Neural cell (in vitro differentiated cells): ENCODE results near the gene SDF4. TPM values are rescaled to one million over a fixed set of nuclear protein-coding genes. Genes with fewer than 3 reads are reported as not detected.

ENCODE experiments used
- H2AFZ ChIP-seq: fragments of 200-600, 300-800 bp; sonication (generic), shearing (Covaris generic); 2 replicates; pipeline ENCODE4 v1.6.0; 2014; ENCODE audit warnings: low read depth, mild to moderate bottlenecking, antibody characterized with exemption, low read length, moderate library complexity
- H3F3A ChIP-seq: fragments of 200-600 bp; shearing (Covaris generic); 2 replicates; pipeline ENCODE4 v1.6.1; 2016; ENCODE audit warnings: mild to moderate bottlenecking, moderate library complexity, mixed read lengths, antibody characterized with exemption, low read length; ENCODE audit not compliant: insufficient read depth, poor library complexity, severe bottlenecking
- H3K27ac ChIP-seq: fragments of 200-600, 300-800 bp; sonication (generic), shearing (Covaris generic); 2 replicates; pipeline ENCODE4 v1.5.1; 2014; ENCODE audit warnings: mild to moderate bottlenecking, low read length, moderate library complexity
- H3K27me3 ChIP-seq: fragments of 300-800, 200-600 bp; sonication (generic), shearing (Covaris generic); 2 replicates; pipeline ENCODE4 v1.6.0; 2014; ENCODE audit warnings: mild to moderate bottlenecking, low read depth, low read length, moderate library complexity; ENCODE audit not compliant: insufficient read depth
- H3K36me3 ChIP-seq: fragments of 300-800, 200-600 bp; sonication (generic), shearing (Covaris generic); 2 replicates; pipeline ENCODE4 v1.5.1; 2014; ENCODE audit warnings: mild to moderate bottlenecking, antibody characterized with exemption, low read length, moderate library complexity; ENCODE audit not compliant: insufficient read depth
- H3K4me2 ChIP-seq: fragments of 300-800, 200-600 bp; sonication (generic), shearing (Covaris generic); 2 replicates; pipeline ENCODE4 v1.6.0; 2014; ENCODE audit warnings: mild to moderate bottlenecking, low read length
- H3K4me3 ChIP-seq: fragments of 300-800, 200-600 bp; sonication (generic), shearing (Covaris generic); 2 replicates; pipeline ENCODE4 v1.5.1; 2014; ENCODE audit warnings: mild to moderate bottlenecking, low read length, moderate library complexity
- H3K79me2 ChIP-seq: fragments of 200-600 bp; shearing (Covaris generic); replicated peaks from 2 replicates; pipeline ENCODE4 v1.6.0; 2014; ENCODE audit warnings: mild to moderate bottlenecking, low read length, moderate library complexity; ENCODE audit not compliant: insufficient read depth
- H3K9ac ChIP-seq: fragments of 300-800, 200-600 bp; sonication (generic), shearing (Covaris generic); 2 replicates; pipeline ENCODE4 v1.6.1; 2016; ENCODE audit warnings: mild to moderate bottlenecking, low read length, mixed read lengths
- H3K9me2 ChIP-seq: fragments of 200-600 bp; shearing (Covaris generic); 2 replicates; pipeline ENCODE4 v1.6.1; 2016; ENCODE audit warnings: mild to moderate bottlenecking, low read length, mixed read lengths; ENCODE audit not compliant: insufficient read depth
- H3K9me3 ChIP-seq: fragments of 200-600, 300-800 bp; sonication (generic), shearing (Covaris generic); 2 replicates; pipeline ENCODE4 v1.6.1; 2016; ENCODE audit warnings: mild to moderate bottlenecking, mixed run types, low read length, moderate library complexity, mixed read lengths
- H4K20me1 ChIP-seq: fragments of 200-600 bp; shearing (Covaris generic); 2 replicates; pipeline ENCODE4 v1.6.1; 2016; ENCODE audit warnings: mild to moderate bottlenecking, mixed run types; ENCODE audit not compliant: insufficient read depth
- EP300 ChIP-seq: fragments of 450-650 bp; conservative IDR thresholded peaks from 2 replicates; pipeline ENCODE4 v1.6.1; 2014; ENCODE audit warnings: antibody characterized with exemption, mild to moderate bottlenecking, moderate library complexity; ENCODE audit not compliant: poor library complexity, severe bottlenecking
- EZH2 ChIP-seq: fragments of 200-600, 300-800 bp; shearing (Covaris generic), sonication (generic); IDR thresholded peaks from 2 replicates; pipeline ENCODE4 v1.6.1; 2014; ENCODE audit warnings: antibody characterized with exemption, low read length, borderline replicate concordance, mild to moderate bottlenecking; ENCODE audit not compliant: insufficient read depth, poor library complexity, severe bottlenecking
- MXI1 ChIP-seq: fragments of 450-650 bp; conservative IDR thresholded peaks from 2 replicates; pipeline ENCODE4 v1.6.1; 2014; ENCODE audit warnings: antibody characterized with exemption, mild to moderate bottlenecking; ENCODE audit not compliant: poor library complexity, severe bottlenecking
- POLR2AphosphoS5 ChIP-seq: IDR thresholded peaks from 2 replicates; pipeline ENCODE4 v1.6.1; 2012
- RAD21 ChIP-seq: fragments of 450-650 bp; conservative IDR thresholded peaks from 2 replicates; pipeline ENCODE4 v1.6.1; 2014; ENCODE audit warnings: antibody characterized with exemption, mild to moderate bottlenecking, moderate library complexity
- SMC3 ChIP-seq: fragments of 450-650 bp; conservative IDR thresholded peaks from 2 replicates; pipeline ENCODE4 v1.6.1; 2014; ENCODE audit warnings: antibody characterized with exemption, mild to moderate bottlenecking, moderate library complexity; ENCODE audit not compliant: poor library complexity
- TAF1 ChIP-seq: IDR thresholded peaks from 2 replicates; pipeline ENCODE4 v1.6.1; 2012; ENCODE audit warnings: low read depth
- polyA plus RNA-seq: library from polyadenylated mRNA; depleted of rRNA; stranded (reverse); fragments of >200 nt; gene quantifications from 2 replicates; pipeline ENCODE4 v1.2.3, GENCODE V29; 2014
- TF ChIP-seq, protein P1 (sequence below): IDR thresholded peaks from 2 replicates; pipeline ENCODE4 v1.6.1; 2012; ENCODE audit warnings: borderline replicate concordance
- TF ChIP-seq, protein P2 (sequence below): fragments of 450-650 bp; IDR thresholded peaks from 2 replicates; pipeline ENCODE4 v1.5.1; 2014; ENCODE audit warnings: antibody characterized with exemption, mild to moderate bottlenecking, moderate library complexity; ENCODE audit not compliant: poor library complexity, severe bottlenecking

The SDF4 gene
- polyA plus RNA-seq, 1 donor from 2014 or later: 91.2 TPM

DNA sequence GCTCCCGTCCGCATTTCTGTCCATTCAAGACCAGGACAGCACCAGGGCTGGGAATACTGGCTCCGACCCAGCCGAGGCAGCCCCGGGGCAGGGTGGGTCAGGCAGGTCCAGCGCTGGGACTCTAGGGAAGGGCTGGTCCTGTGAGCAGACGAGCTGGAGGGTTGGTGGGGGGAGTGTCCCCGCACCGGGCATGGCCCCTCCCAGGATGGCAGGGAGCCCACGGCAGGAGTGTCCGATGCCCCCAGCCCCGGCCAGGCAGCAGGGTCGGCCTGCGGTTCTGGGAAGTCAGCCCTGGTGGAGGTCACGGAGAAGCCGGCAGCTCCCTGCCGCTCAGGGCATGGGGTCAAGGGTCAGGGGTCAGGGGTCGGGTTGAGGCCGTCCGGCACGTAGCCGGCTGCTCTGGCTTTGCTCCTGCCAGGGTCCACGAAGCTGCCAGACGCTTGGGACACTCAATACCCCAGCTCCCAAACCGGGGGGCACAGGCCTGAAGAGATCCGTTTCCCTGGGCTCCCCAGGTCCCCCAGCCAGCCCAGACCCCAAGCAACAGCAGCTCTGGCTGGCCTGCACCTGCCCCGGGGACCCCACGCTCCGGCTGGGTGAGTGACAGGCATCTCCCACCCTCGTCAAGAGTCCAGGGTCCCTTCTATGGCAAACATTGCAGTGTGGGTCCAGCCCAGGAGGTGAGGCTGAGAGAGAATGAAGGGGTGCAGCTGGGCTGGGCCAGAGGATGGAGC, 8.0 kb upstream of the SDF4 start:
- no peak overlapping the region for H3K4me3 ChIP-seq
- H3K36me3 ChIP-seq: no peaks in the 10 kb centered on the region
- no peaks in the 10 kb centered on the region for H3F3A ChIP-seq
- no peak overlapping the region for H3K27ac ChIP-seq
- no peaks in the 10 kb centered on the region for H3K9me2 ChIP-seq
- TF ChIP-seq RAD21: no peak
- no peak for TF ChIP-seq POLR2AphosphoS5
- no peak for TF ChIP-seq SMC3
- TF ChIP-seq TAF1: no peak
- no peak for TF ChIP-seq EP300
- TF ChIP-seq, protein P1, sequence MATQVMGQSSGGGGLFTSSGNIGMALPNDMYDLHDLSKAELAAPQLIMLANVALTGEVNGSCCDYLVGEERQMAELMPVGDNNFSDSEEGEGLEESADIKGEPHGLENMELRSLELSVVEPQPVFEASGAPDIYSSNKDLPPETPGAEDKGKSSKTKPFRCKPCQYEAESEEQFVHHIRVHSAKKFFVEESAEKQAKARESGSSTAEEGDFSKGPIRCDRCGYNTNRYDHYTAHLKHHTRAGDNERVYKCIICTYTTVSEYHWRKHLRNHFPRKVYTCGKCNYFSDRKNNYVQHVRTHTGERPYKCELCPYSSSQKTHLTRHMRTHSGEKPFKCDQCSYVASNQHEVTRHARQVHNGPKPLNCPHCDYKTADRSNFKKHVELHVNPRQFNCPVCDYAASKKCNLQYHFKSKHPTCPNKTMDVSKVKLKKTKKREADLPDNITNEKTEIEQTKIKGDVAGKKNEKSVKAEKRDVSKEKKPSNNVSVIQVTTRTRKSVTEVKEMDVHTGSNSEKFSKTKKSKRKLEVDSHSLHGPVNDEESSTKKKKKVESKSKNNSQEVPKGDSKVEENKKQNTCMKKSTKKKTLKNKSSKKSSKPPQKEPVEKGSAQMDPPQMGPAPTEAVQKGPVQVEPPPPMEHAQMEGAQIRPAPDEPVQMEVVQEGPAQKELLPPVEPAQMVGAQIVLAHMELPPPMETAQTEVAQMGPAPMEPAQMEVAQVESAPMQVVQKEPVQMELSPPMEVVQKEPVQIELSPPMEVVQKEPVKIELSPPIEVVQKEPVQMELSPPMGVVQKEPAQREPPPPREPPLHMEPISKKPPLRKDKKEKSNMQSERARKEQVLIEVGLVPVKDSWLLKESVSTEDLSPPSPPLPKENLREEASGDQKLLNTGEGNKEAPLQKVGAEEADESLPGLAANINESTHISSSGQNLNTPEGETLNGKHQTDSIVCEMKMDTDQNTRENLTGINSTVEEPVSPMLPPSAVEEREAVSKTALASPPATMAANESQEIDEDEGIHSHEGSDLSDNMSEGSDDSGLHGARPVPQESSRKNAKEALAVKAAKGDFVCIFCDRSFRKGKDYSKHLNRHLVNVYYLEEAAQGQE: no peak
- no peak for TF ChIP-seq MXI1
- TF ChIP-seq EZH2: no peak
- TF ChIP-seq, protein P2, sequence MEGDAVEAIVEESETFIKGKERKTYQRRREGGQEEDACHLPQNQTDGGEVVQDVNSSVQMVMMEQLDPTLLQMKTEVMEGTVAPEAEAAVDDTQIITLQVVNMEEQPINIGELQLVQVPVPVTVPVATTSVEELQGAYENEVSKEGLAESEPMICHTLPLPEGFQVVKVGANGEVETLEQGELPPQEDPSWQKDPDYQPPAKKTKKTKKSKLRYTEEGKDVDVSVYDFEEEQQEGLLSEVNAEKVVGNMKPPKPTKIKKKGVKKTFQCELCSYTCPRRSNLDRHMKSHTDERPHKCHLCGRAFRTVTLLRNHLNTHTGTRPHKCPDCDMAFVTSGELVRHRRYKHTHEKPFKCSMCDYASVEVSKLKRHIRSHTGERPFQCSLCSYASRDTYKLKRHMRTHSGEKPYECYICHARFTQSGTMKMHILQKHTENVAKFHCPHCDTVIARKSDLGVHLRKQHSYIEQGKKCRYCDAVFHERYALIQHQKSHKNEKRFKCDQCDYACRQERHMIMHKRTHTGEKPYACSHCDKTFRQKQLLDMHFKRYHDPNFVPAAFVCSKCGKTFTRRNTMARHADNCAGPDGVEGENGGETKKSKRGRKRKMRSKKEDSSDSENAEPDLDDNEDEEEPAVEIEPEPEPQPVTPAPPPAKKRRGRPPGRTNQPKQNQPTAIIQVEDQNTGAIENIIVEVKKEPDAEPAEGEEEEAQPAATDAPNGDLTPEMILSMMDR: no peak
- no peaks in the 10 kb centered on the region for H3K79me2 ChIP-seq
- H3K9me3 ChIP-seq: no peaks in the 10 kb centered on the region
- H3K27me3 ChIP-seq: no peaks in the 10 kb centered on the region
- no peak overlapping the region for H2AFZ ChIP-seq
- no peak overlapping the region for H3K4me2 ChIP-seq
- H3K9ac ChIP-seq: no peak overlapping the region
- no peaks in the 10 kb centered on the region for H4K20me1 ChIP-seq

DNA sequence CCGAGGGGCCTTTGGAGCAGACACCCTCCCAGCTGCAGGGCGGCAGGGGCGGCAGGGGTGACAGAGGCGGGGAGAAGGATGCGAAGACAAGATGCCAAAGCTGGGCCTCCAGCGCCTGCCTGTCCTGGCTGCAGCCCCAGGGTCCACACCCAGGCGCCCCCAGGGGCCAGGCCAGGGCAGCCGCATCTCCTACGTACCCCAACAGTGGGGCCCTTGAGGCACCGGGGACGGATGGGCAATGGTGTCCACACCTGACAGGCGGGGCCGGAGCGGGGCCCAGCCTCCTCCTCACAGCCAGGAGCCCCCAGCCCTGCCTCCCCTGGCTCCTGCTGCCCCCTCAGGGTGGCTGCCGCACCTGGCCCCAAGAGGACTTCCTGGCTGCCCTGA, 7.4 kb upstream of the SDF4 start:
- H3K9me2 ChIP-seq: no peaks in the 10 kb centered on the region
- no peak overlapping the region for H3K4me2 ChIP-seq
- no peak for TF ChIP-seq POLR2AphosphoS5
- TF ChIP-seq RAD21: no peak
- TF ChIP-seq TAF1: no peak
- TF ChIP-seq EZH2: no peak
- TF ChIP-seq EP300: no peak
- TF ChIP-seq, protein P1: no peak
- no peak for TF ChIP-seq SMC3
- TF ChIP-seq MXI1: no peak
- TF ChIP-seq, protein P2: no peak
- H3F3A ChIP-seq: no peaks in the 10 kb centered on the region
- no peak overlapping the region for H3K4me3 ChIP-seq
- H3K36me3 ChIP-seq: no peaks in the 10 kb centered on the region
- H3K9ac ChIP-seq: no peak overlapping the region
- no peaks in the 10 kb centered on the region for H3K27me3 ChIP-seq
- no peaks in the 10 kb centered on the region for H4K20me1 ChIP-seq
- H3K79me2 ChIP-seq: no peaks in the 10 kb centered on the region
- no peaks in the 10 kb centered on the region for H3K9me3 ChIP-seq
- no peak overlapping the region for H3K27ac ChIP-seq
- H2AFZ ChIP-seq: no peak overlapping the region
